HepG2 (cell line): ENCODE results near the gene TUBA4A. TPM values are rescaled to one million over a fixed set of nuclear protein-coding genes. Genes with fewer than 3 reads are reported as not detected.
A peak's percentile ranks its signal among the peaks of the same experiment; 100 is the strongest.

Experiments
- CENPX ChIP-seq: sonication (generic); formaldehyde crosslinking; IDR thresholded peaks from 2 replicates; pipeline ENCODE4 v1.9.0; 2021; ENCODE audit warnings: mild to moderate bottlenecking, missing genetic modification reagents, moderate library complexity
- GTF2F1 ChIP-seq: fragments of 150-350 bp; IDR thresholded peaks from 2 replicates; pipeline ENCODE4 v1.6.1; 2014; ENCODE audit warnings: low read length
- HMG20A ChIP-seq: IDR thresholded peaks from 2 replicates; pipeline ENCODE4 v1.6.1; 2016; ENCODE audit warnings: borderline replicate concordance
- KLF12 ChIP-seq: sonication (generic); formaldehyde crosslinking; IDR thresholded peaks from 2 replicates; pipeline ENCODE4 v1.4.0; 2020; ENCODE audit warnings: missing genetic modification reagents, borderline replicate concordance
- MATR3 ChIP-seq: sonication (generic); formaldehyde crosslinking; IDR thresholded peaks from 2 replicates; pipeline ENCODE4 v1.4.0; 2020; ENCODE audit warnings: missing genetic modification reagents
- MBD4 ChIP-seq: IDR thresholded peaks from 2 replicates; pipeline ENCODE4 v1.6.1; 2012; ENCODE audit warnings: low read length, inconsistent platforms, borderline replicate concordance
- NCOA1 ChIP-seq: sonication (generic); formaldehyde crosslinking; IDR thresholded peaks from 2 replicates; pipeline ENCODE4 v1.9.0; 2021; ENCODE audit warnings: missing genetic modification reagents
- PAF1 ChIP-seq: IDR thresholded peaks from 2 replicates; pipeline ENCODE4 v1.6.1; 2016; ENCODE audit warnings: missing genetic modification reagents, missing compliant biosample characterization
- RAD51 ChIP-seq: fragments of 450-650 bp; IDR thresholded peaks from 2 replicates; pipeline ENCODE4 v1.6.1; 2016; ENCODE audit warnings: borderline replicate concordance
- SMARCC2 ChIP-seq: fragments of 450-650 bp; IDR thresholded peaks from 2 replicates; pipeline ENCODE4 v1.6.1; 2017; ENCODE audit warnings: antibody characterized with exemption, mild to moderate bottlenecking
- YEATS2 ChIP-seq: sonication (generic); formaldehyde crosslinking; IDR thresholded peaks from 2 replicates; pipeline ENCODE4 v1.4.0; 2020; ENCODE audit warnings: missing genetic modification reagents, borderline replicate concordance
- ZBTB42 ChIP-seq: sonication (generic); formaldehyde crosslinking; IDR thresholded peaks from 2 replicates; pipeline ENCODE4 v1.5.0; 2020; ENCODE audit warnings: mild to moderate bottlenecking, missing genetic modification reagents
- ZFP41 ChIP-seq: sonication (generic); formaldehyde crosslinking; IDR thresholded peaks from 2 replicates; pipeline ENCODE4 v1.4.0; 2020; ENCODE audit warnings: mild to moderate bottlenecking, missing genetic modification reagents, borderline replicate concordance
- ZNF225 ChIP-seq: sonication (generic); formaldehyde crosslinking; IDR thresholded peaks from 2 replicates; pipeline ENCODE4 v1.4.0; 2020; ENCODE audit warnings: mild to moderate bottlenecking, missing genetic modification reagents
- ZNF550 ChIP-seq: sonication (generic); formaldehyde crosslinking; IDR thresholded peaks from 2 replicates; pipeline ENCODE4 v1.4.0; 2020; ENCODE audit warnings: mild to moderate bottlenecking, missing genetic modification reagents, borderline replicate concordance
- ZNF552 ChIP-seq: sonication (generic); formaldehyde crosslinking; IDR thresholded peaks from 2 replicates; pipeline ENCODE4 v1.9.0; 2022; ENCODE audit warnings: missing genetic modification reagents, mild to moderate bottlenecking, borderline replicate concordance
- ZNF629 ChIP-seq: sonication (generic); formaldehyde crosslinking; conservative IDR thresholded peaks from 2 replicates; pipeline ENCODE4 v1.5.0; 2020; ENCODE audit warnings: missing genetic modification reagents
- ZNF841 ChIP-seq: sonication (generic); formaldehyde crosslinking; IDR thresholded peaks from 2 replicates; pipeline ENCODE4 v1.8.1; 2023; ENCODE audit warnings: missing genetic modification reagents, borderline replicate concordance
- polyA plus RNA-seq, 8 experiments: library from polyadenylated mRNA; depleted of rRNA in 3 of 8; stranded (reverse) in 7 of 8; unstranded in 1 of 8; fragments of >200 nt; fragmentation: Illumina TruSeq in 4 of 8; extraction: Trizol in 4 of 8; gene quantifications; 2 replicates each; pipeline versions ENCODE4 v1.2.1 to v1.2.3, GENCODE V29; 2011 to 2016; ENCODE audit warnings: low read depth in 4 of 8, missing spikeins in 1 of 8, mixed read lengths in 1 of 8; ENCODE audit not compliant: insufficient read depth in 1 of 8
- total RNA-seq, 5 experiments: library from RNA; depleted of rRNA; stranded (reverse); fragments of >200 nt; fragmentation: Illumina TruSeq; extraction: Trizol; gene quantifications; 2 replicates each; pipeline ENCODE4 v1.2.3, GENCODE V29; 2016; ENCODE audit warnings: low read depth in 1 of 5
- TF ChIP-seq, protein P1 (sequence below): sonication (generic); formaldehyde crosslinking; IDR thresholded peaks from 2 replicates; pipeline ENCODE4 v1.5.1; 2020; ENCODE audit warnings: missing genetic modification reagents, mild to moderate bottlenecking, borderline replicate concordance
- TF ChIP-seq, protein P2 (sequence below): IDR thresholded peaks from 2 replicates; pipeline ENCODE4 v1.6.1; 2016; ENCODE audit warnings: missing biosample characterization, missing genetic modification reagents, low read depth
- TF ChIP-seq, protein P3 (sequence below): sonication (generic); formaldehyde crosslinking; IDR thresholded peaks from 2 replicates; pipeline ENCODE4 v1.4.0; 2020; ENCODE audit warnings: mild to moderate bottlenecking, missing genetic modification reagents
- TF ChIP-seq, protein P4 (sequence below): sonication (generic); formaldehyde crosslinking; IDR thresholded peaks from 2 replicates; pipeline ENCODE4 v1.4.0; 2020; ENCODE audit warnings: missing genetic modification reagents

The TUBA4A gene
- total and polyA plus RNA-seq, 2 of the 13 experiments (the other 11 are each of a cell fraction or from before 2014, with no cell fraction given): 1.3 to 12.7 TPM

DNA sequence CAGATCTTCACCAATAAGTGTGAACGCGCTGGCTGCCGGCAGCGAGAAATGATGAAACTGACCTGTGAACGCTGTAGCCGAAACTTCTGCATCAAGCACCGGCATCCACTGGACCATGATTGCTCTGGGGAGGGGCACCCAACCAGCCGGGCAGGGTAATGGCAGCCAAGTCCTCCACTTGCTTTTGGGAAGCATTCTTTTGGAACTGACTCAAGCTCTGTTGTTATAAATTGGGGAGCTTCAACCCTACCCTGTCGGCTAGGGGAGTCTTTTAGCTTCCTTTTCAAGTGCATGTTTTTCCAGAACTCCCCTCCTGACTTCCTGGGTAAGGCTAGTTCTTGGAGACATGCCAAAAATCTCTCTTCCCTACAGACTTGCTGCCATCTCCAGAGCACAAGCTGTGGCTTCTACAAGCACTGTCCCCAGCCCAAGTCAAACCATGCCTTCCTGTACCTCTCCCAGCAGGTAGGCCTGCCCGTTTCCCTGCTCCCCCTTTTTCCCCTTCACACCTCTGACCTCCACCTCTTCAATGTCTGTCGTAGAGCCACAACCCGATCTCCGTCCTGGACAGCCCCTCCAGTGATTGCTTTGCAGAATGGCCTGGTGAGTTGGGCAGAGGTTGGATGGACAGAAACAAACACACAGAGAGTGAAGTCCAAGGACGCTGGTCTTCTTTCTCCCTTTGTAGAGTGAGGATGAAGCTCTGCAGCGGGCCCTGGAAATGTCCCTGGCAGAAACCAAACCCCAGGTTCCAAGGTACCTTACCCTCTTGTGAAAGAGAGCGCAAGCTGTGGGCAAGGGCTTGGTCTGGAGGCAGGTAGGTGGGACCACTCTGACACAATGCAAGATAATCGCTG, 45.6 kb downstream of the TUBA4A start (continued):
- TF ChIP-seq, protein P1, sequence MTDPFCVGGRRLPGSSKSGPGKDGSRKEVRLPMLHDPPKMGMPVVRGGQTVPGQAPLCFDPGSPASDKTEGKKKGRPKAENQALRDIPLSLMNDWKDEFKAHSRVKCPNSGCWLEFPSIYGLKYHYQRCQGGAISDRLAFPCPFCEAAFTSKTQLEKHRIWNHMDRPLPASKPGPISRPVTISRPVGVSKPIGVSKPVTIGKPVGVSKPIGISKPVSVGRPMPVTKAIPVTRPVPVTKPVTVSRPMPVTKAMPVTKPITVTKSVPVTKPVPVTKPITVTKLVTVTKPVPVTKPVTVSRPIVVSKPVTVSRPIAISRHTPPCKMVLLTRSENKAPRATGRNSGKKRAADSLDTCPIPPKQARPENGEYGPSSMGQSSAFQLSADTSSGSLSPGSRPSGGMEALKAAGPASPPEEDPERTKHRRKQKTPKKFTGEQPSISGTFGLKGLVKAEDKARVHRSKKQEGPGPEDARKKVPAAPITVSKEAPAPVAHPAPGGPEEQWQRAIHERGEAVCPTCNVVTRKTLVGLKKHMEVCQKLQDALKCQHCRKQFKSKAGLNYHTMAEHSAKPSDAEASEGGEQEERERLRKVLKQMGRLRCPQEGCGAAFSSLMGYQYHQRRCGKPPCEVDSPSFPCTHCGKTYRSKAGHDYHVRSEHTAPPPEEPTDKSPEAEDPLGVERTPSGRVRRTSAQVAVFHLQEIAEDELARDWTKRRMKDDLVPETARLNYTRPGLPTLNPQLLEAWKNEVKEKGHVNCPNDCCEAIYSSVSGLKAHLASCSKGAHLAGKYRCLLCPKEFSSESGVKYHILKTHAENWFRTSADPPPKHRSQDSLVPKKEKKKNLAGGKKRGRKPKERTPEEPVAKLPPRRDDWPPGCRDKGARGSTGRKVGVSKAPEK (CRISPR knock-in tag): 0 out of 2 replicates have a peak, but pooled peaks have one; percentile 59
- TF ChIP-seq SMARCC2 (no peak), NCOA1 (CRISPR knock-in tag) (no peak), KLF12 (CRISPR knock-in tag) (no peak), PAF1 (CRISPR knock-in tag) (peak; percentile 81; the same call in 1 of the 2 replicates), ZBTB42 (CRISPR knock-in tag) (no peak), GTF2F1 (no peak), ZNF225 (CRISPR knock-in tag) (0 out of 2 replicates have a peak, but pooled peaks have one; percentile 38), CENPX (CRISPR knock-in tag) (no peak), MBD4 (no peak; the same call in 1 of the 2 replicates), ZFP41 (CRISPR knock-in tag) (no peak), ZNF550 (CRISPR knock-in tag) (no peak), ZNF841 (CRISPR knock-in tag) (no peak), MATR3 (CRISPR knock-in tag) (no peak), ZNF629 (CRISPR knock-in tag) (0 out of 2 replicates have a peak, but pooled peaks have one; percentile 35), ZNF552 (CRISPR knock-in tag) (peak; percentile 82; the same call in 1 of the 2 replicates), HMG20A (CRISPR knock-in tag) (peak; percentile 78; the same call in 1 of the 2 replicates), YEATS2 (CRISPR knock-in tag) (peak; percentile 24; the same call in 1 of the 2 replicates), RAD51 (no peak)
- TF ChIP-seq, protein P2, sequence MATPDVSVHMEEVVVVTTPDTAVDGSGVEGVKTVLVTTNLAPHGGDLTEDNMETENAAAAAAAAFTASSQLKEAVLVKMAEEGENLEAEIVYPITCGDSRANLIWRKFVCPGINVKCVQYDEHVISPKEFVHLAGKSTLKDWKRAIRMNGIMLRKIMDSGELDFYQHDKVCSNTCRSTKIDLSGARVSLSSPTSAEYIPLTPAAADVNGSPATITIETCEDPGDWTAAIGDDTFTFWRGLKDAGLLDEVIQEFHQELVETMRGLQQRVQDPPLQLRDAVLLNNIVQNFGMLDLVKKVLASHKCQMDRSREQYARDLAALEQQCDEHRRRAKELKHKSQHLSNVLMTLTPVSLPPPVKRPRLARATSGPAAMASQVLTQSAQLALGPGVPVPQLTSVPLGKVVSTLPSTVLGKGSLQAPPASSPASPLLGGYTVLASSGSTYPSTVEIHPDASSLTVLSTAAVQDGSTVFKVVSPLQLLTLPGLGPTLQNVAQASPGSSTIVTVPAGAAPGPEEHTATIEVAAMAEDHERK (CRISPR knock-in tag): no peak
- TF ChIP-seq, protein P3, sequence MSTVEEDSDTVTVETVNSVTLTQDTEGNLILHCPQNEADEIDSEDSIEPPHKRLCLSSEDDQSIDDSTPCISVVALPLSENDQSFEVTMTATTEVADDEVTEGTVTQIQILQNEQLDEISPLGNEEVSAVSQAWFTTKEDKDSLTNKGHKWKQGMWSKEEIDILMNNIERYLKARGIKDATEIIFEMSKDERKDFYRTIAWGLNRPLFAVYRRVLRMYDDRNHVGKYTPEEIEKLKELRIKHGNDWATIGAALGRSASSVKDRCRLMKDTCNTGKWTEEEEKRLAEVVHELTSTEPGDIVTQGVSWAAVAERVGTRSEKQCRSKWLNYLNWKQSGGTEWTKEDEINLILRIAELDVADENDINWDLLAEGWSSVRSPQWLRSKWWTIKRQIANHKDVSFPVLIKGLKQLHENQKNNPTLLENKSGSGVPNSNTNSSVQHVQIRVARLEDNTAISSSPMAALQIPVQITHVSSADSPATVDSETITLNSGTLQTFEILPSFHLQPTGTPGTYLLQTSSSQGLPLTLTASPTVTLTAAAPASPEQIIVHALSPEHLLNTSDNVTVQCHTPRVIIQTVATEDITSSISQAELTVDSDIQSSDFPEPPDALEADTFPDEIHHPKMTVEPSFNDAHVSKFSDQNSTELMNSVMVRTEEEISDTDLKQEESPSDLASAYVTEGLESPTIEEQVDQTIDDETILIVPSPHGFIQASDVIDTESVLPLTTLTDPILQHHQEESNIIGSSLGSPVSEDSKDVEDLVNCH (CRISPR knock-in tag): no peak
- TF ChIP-seq, protein P4, sequence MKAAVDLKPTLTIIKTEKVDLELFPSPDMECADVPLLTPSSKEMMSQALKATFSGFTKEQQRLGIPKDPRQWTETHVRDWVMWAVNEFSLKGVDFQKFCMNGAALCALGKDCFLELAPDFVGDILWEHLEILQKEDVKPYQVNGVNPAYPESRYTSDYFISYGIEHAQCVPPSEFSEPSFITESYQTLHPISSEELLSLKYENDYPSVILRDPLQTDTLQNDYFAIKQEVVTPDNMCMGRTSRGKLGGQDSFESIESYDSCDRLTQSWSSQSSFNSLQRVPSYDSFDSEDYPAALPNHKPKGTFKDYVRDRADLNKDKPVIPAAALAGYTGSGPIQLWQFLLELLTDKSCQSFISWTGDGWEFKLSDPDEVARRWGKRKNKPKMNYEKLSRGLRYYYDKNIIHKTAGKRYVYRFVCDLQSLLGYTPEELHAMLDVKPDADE (CRISPR knock-in tag): no peak
